DMS153 treated with DMSO at 0.1 percent for 48 hours (cell line): Measurements from ENCODE around the gene RAB27B.
"Not testable (repeated sequence)": the region's sequence is repeated elsewhere in the genome, so short reads cannot be mapped to it uniquely, and the experiment has no call there.

ENCODE experiments used
- DNase-seq: peaks from one replicate; lab custom pipeline; 2025; ENCODE audit not compliant: unreplicated experiment; lab: John Stamatoyannopoulos, UW

The RAB27B gene

GRCh38 chr18:54828281-54828881 is at the start of gene RAB27B:
TSS of gene RAB27B (plus strand) at chr18:54828477. CDS start at chr18:54877586, 49,109 bp downstream.
- peak; percentile 17 for DNase-seq

- DNase-seq, result no peak
Observed at GRCh38 chr18:54780285-54780861, 47.9 kb upstream of the RAB27B start.

- no peak for DNase-seq
Observed at GRCh38 chr18:54780970-54781369, 47.3 kb upstream of the RAB27B start.

GRCh38 chr18:54783139-54783538 is 45.1 kb upstream of the RAB27B start:
- DNase-seq, result no peak

GRCh38 chr18:54786206-54786605 is 42.1 kb upstream of the RAB27B start:
- DNase-seq, result no peak

GRCh38 chr18:54787121-54787520 is 41.2 kb upstream of the RAB27B start:
- DNase-seq, result no peak

GRCh38 chr18:54787616-54788015 is 40.7 kb upstream of the RAB27B start:
- DNase-seq, result no peak

- DNase-seq, result no peak
Observed at GRCh38 chr18:54790109-54790508, 38.2 kb upstream of the RAB27B start.

- DNase-seq, result no peak
Observed at GRCh38 chr18:54791657-54792056, 36.6 kb upstream of the RAB27B start.

GRCh38 chr18:54792079-54792478 is 36.2 kb upstream of the RAB27B start:
- DNase-seq, result no peak

GRCh38 chr18:54794823-54795222 is 33.5 kb upstream of the RAB27B start:
- no peak for DNase-seq

- no peak for DNase-seq
Observed at GRCh38 chr18:54798186-54798585, 30.1 kb upstream of the RAB27B start.

GRCh38 chr18:54801374-54801773 is 26.9 kb upstream of the RAB27B start:
- no peak for DNase-seq

GRCh38 chr18:54802178-54802577 is 26.1 kb upstream of the RAB27B start:
- no peak for DNase-seq

GRCh38 chr18:54802686-54803395 is 25.4 kb upstream of the RAB27B start:
- no peak for DNase-seq

- DNase-seq, result no peak
Observed at GRCh38 chr18:54805571-54806334, 22.5 kb upstream of the RAB27B start.

- no peak for DNase-seq
Observed at GRCh38 chr18:54806526-54806925, 21.8 kb upstream of the RAB27B start.

- no peak for DNase-seq
Observed at GRCh38 chr18:54807303-54807702, 21.0 kb upstream of the RAB27B start.

- not testable (repeated sequence) for DNase-seq
Observed at GRCh38 chr18:54810662-54811061, 17.6 kb upstream of the RAB27B start.

- DNase-seq, result no peak
Observed at GRCh38 chr18:54812885-54813284, 15.4 kb upstream of the RAB27B start.

GRCh38 chr18:54813305-54813704 is 15.0 kb upstream of the RAB27B start:
- no peak for DNase-seq
